H1 (cell line): ENCODE results near the gene NEURL2.

Experiments
- ATF2 ChIP-seq: IDR thresholded peaks from 2 replicates; pipeline ENCODE4 v1.6.1; 2012; ENCODE audit warnings: low read length, inconsistent platforms
- CBX5 ChIP-seq: fragments of 300-800, 300-1000 bp; sonication (generic); IDR thresholded peaks from 2 replicates; pipeline ENCODE4 v1.7.1; 2016; ENCODE audit warnings: antibody characterized with exemption, low read length, low read depth
- CHD7 ChIP-seq: fragments of 300-600 bp; sonication (generic); IDR thresholded peaks from 2 replicates; pipeline ENCODE4 v1.7.1; 2012; ENCODE audit warnings: low read length, moderate library complexity, mild to moderate bottlenecking, inconsistent platforms; ENCODE audit not compliant: insufficient replicate concordance
- CTCF ChIP-seq, 3 experiments: IDR thresholded peaks; 1 replicate in 2 of 3; 2 replicates in 1 of 3; pipeline versions ENCODE4 v1.5.1 to v1.6.1; 2011; ENCODE audit warnings: low read length in 3 of 3, mild to moderate bottlenecking in 3 of 3, inconsistent platforms in 2 of 3, low read depth in 1 of 3, moderate library complexity in 1 of 3; ENCODE audit not compliant: insufficient read depth in 1 of 3; ENCODE audit errors: control extremely low read depth in 1 of 3
- KDM1A ChIP-seq: fragments of 200-600, 300-600 bp; sonication (generic); IDR thresholded peaks from 2 replicates; pipeline ENCODE4 v1.7.1; 2016; ENCODE audit warnings: mild to moderate bottlenecking, low read length, borderline replicate concordance
- KDM5A ChIP-seq: fragments of 200-600 bp; IDR thresholded peaks from 2 replicates; pipeline ENCODE4 v1.7.1; 2012; ENCODE audit warnings: mild to moderate bottlenecking, low read length, inconsistent platforms, mixed read lengths
- POLR2AphosphoS5 ChIP-seq: IDR thresholded peaks from 2 replicates; pipeline ENCODE4 v1.6.1; 2011; ENCODE audit warnings: low read depth, low read length
- RFX5 ChIP-seq: IDR thresholded peaks from 2 replicates; pipeline ENCODE4 v1.6.1; 2011; ENCODE audit warnings: low read depth, low read length, improper control_type of control experiment, borderline replicate concordance
- RXRA ChIP-seq: IDR thresholded peaks from 2 replicates; pipeline ENCODE4 v1.6.1; 2011; ENCODE audit warnings: low read depth, mild to moderate bottlenecking, low read length, moderate library complexity; ENCODE audit not compliant: insufficient read depth
- TAF1 ChIP-seq: IDR thresholded peaks from 2 replicates; pipeline ENCODE4 v1.6.1; 2011; ENCODE audit warnings: mild to moderate bottlenecking, low read depth, low read length
- TCF12 ChIP-seq: IDR thresholded peaks from 2 replicates; pipeline ENCODE4 v1.6.1; 2011; ENCODE audit warnings: low read depth, mild to moderate bottlenecking, low read length
- USF2 ChIP-seq: IDR thresholded peaks from 2 replicates; pipeline ENCODE4 v1.6.1; 2011; ENCODE audit warnings: low read length, improper control_type of control experiment

- TF ChIP-seq RXRA (no peak), POLR2AphosphoS5 (no peak), ATF2 (no peak), CBX5 (no peak), USF2 (no peak), CHD7 (no peak), CTCF (IDR thresholded peaks at IDR 0.05; ENCODE audit: control extremely low read depth in 1 of 3, insufficient read depth in 1 of 3, low read depth in 1 of 3, low read length in 3 of 3) (no peak), TCF12 (no peak), KDM1A (no peak), KDM5A (no peak), RFX5 (no peak), TAF1 (no peak)
These were observed 24.6 kb downstream of the NEURL2 start for GRCh38 chr20:45866454-45866853.
